Astrocyte (in vitro differentiated cells and primary cell): Measurements from ENCODE around the gene EGFR.

ENCODE experiments used
- EZH2 ChIP-seq: IDR thresholded peaks from 2 replicates; pipeline ENCODE4 v1.6.1; 2012; ENCODE audit warnings: mild to moderate bottlenecking, low read length, inconsistent platforms; ENCODE audit not compliant: insufficient read depth
- TF ChIP-seq, protein P1 (sequence below): IDR thresholded peaks from 2 replicates; pipeline ENCODE4 v1.5.1; 2011; ENCODE audit warnings: low read depth, mild to moderate bottlenecking, inconsistent platforms, low read length, moderate library complexity; ENCODE audit not compliant: insufficient read depth

DNA sequence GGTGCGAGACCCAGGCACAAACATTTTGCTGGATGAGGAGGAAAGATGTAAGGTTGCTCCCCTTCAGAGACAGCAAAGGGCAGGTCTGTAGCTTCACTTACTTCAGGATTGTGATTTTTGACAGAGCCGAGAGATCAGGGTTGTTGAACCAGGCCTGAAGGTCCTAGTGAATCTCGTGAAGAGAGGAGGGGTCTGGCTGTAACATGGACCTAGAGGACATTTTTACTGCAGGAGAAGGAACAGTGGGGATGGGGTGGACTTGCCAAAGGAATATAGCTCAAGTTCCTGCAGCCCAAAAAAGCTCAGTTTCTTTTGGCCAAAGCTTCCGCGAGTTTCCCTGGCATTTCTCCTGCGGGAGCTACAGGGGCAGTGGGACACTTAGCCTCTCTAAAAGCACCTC is 976 bp upstream of the EGFR start:
- no peak for TF ChIP-seq EZH2
- TF ChIP-seq, protein P1, sequence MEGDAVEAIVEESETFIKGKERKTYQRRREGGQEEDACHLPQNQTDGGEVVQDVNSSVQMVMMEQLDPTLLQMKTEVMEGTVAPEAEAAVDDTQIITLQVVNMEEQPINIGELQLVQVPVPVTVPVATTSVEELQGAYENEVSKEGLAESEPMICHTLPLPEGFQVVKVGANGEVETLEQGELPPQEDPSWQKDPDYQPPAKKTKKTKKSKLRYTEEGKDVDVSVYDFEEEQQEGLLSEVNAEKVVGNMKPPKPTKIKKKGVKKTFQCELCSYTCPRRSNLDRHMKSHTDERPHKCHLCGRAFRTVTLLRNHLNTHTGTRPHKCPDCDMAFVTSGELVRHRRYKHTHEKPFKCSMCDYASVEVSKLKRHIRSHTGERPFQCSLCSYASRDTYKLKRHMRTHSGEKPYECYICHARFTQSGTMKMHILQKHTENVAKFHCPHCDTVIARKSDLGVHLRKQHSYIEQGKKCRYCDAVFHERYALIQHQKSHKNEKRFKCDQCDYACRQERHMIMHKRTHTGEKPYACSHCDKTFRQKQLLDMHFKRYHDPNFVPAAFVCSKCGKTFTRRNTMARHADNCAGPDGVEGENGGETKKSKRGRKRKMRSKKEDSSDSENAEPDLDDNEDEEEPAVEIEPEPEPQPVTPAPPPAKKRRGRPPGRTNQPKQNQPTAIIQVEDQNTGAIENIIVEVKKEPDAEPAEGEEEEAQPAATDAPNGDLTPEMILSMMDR = no peak
